ENCODE data around the gene ATIC.

ATIC gene

DNA sequence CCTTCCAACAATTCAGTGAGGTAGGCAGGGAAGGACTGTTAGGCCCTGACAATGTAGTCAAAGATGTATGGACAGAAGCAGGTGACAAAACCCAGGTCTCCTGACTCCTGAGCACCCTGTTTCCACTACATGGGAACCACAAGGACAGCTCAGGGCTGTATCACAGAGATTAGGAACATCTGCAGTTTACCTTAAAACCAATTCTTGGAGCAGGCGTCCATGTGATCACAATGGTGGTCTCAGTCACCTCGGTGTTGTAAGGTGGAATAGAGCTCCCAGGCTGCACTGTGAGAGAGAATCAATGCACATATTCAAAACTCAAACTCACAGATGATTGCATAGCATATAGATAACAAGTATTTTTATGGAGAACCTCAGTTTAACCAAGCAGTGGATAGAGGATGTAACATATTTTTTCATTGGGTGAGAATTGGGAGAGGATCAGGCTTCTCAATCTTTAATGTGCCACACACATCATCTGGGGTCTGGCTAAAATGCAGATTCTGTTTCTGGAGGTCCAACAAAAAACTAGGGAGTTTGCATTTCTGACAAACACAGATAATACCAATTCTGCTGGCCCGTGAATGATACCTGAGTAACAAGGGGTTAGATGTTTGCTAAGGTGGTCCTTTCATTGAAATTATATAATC, 87.3 kb downstream of the ATIC start:
- H3K36me3 ChIP-seq (ENCODE audit: insufficient read depth, low read length): peaks cover 49% of the 10 kb centered on the region
- no peak overlapping the region for H3K4me3 ChIP-seq
- H3K9me3 ChIP-seq (ENCODE audit: low read depth, low read length): no peaks in the 10 kb centered on the region
- no peak overlapping the region for H3K27ac ChIP-seq
- no peak overlapping the region for H3K9ac ChIP-seq (ENCODE audit: insufficient read length)
- DNase-seq (ENCODE audit: low read depth, low spot score): no peak
- TF ChIP-seq FOXP2 (optimal IDR thresholded peaks at IDR 0.05; ENCODE audit: control extremely low read depth, extremely low read length, insufficient read depth): no peak
- TF ChIP-seq EZH2 (IDR thresholded peaks at IDR 0.05): no peak
